HUDEP-2 (cell line): Measurements from ENCODE around the gene CHRNA4.
"Not testable (repeated sequence)": the region's sequence is repeated elsewhere in the genome, so short reads cannot be mapped to it uniquely, and the experiment has no call there.

Experiments used
- DNase-seq, 76 experiments: peaks; one replicate each; lab custom pipeline; 2025; ENCODE audit not compliant: unreplicated experiment in 76 of 76; lab: John Stamatoyannopoulos, UW

CHRNA4 gene

GRCh38 chr20:63379872-63380271 lies 18.7 kb upstream of the CHRNA4 start:
- DNase-seq = not testable (repeated sequence)

DNA sequence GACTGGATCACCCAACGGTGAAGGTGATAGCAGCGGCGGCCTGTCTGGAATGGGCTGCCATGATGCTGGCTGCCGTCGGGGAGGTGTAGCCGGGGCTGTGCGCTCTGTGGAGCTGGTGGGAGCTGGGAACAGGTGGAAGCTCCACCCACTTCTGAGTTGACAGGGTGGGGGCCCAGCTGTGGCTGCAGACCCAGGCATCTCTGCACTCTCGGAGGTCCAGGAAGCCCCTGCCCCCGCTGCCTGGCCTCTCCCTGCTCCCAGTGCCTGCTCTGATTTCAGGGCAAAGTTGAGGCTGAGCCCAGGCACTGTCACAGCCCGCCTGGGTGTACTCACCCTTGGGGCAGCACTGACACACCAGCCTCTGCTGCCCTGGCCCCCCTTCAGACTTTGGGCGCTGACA lies 18.1 kb upstream of the CHRNA4 start:
- no peak for DNase-seq

DNA sequence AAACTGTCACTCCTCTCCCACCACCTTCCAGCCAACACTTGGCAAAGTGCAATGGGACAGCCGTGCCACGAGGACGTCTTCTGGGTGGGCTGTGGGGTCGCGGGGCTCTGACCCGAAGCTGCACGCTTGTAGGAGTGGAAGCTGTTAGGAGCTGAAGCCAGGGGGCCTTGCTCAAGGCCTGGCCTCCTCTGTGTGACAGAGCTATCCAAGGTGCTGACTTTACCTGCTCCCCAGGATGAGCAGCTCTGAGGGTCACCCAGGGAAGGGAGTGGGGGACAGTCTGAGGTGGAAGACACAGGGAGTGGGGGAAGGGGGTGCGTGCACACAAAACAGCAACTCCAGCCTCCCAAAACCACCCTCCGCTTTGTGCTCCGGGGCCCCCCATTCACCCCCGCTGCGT lies 17.5 kb upstream of the CHRNA4 start:
- DNase-seq = no peak

GRCh38 chr20:63377951-63378381 lies 16.8 kb upstream of the CHRNA4 start:
- no peak for DNase-seq

DNA sequence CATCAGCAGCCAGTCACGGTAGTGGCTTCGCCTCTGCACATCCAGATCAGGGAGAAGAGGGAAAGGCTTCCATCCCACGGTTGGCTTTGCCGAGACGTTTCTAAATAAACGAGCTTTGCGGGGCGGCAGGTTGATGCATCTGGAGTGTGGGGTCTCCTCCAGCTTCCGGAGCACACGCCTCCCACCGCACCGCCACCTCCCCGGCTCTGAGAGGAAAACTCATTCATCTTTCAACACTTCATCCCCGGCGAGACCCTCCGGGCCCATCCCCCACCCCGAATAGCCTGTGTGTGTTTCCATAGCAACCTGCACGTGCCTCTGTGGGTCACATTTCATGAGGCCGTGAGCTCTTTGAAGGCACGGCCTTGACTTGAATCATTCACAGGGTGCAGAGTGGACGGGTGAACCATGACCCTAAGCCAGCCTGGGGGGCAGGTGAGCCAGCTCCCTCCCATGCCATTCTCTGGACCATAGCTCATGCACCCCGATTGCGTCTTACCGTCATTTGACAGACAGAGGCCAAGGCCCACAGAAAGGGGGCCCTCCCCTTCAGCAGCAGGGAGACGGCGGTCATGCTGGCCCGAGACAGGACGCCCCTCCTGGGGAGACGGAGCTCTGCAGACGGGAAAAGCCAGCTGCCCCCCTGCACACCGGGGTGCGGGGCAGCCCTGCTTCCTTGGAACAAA lies 16.2 kb upstream of the CHRNA4 start:
- DNase-seq = no peak

DNA sequence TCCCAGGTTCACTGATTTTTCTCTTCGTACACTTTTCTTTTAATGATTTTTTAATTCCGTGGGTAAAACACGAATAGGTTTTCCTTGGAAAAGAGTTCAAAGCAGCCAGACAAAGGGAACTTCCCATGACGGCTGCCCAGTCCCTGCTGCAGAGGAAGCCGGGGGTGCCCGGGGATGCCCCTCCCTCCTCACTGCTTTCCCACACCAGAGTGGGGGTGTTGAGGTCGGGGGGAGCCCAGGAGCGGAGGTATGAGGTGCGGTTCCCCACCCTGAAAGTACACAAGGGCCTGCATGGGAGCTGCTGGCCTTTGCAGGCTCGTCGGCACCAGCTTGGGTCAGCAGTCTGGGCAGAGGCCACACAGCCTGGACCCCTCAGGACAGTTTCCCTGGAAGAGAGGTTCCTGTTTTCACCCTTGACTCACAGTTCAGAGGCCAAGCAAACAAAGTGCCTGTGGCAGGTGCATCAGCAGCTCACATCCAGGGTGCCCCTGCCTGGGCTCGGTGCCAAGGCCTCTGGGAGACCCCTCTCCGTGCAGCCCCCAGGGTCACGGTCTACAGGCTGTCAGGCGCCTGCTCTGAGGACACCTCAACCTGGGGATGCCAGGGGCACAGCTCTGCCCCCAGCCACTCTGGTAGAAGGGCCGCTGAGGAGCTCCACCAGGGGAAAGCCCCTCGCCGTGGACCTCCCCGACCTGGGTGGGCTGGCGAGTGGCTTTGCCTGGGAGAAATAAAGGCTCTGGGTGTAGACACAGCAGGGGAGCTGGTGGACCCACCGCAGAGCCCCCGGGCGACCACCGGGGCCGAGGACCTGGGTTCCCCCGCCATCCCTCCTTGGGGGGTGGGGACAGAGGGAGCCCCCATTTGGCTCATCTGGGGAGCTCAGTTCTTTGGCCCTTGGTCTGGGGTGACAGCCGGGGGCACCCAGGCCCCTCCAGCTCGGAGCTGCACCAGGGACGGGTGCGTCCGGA lies 15.4 kb upstream of the CHRNA4 start:
- no peak for DNase-seq

DNA sequence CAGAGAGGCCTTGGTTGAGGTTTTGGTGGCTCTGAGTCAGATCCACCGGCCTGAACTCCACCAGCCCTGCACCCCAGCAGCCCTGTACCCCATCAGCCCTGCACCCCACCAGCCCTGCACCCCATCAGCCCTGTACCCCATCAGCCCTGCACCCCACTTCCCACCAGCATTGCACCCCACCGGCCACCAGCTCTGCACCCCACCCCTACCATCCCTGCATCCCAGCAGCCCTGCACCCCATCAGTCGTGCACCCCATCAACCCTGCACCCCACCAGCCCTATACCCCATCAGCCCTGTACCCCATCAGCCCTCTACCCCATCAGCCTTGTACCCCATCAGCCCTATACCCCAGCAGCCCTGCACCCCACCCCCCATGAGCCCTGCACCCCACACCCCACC lies 14.3 kb upstream of the CHRNA4 start:
- no peak for DNase-seq

- DNase-seq = no peak
Observed at GRCh38 chr20:63374504-63374903, 13.4 kb upstream of the CHRNA4 start.

- DNase-seq = no peak
Observed at GRCh38 chr20:63373996-63374395, 12.8 kb upstream of the CHRNA4 start.

GRCh38 chr20:63372971-63373885 lies 12.1 kb upstream of the CHRNA4 start:
- no peak for DNase-seq

- DNase-seq = no peak
Observed at GRCh38 chr20:63371291-63371865, 10.2 kb upstream of the CHRNA4 start.

GRCh38 chr20:63370618-63371187 lies 9.6 kb upstream of the CHRNA4 start:
- no peak for DNase-seq

DNA sequence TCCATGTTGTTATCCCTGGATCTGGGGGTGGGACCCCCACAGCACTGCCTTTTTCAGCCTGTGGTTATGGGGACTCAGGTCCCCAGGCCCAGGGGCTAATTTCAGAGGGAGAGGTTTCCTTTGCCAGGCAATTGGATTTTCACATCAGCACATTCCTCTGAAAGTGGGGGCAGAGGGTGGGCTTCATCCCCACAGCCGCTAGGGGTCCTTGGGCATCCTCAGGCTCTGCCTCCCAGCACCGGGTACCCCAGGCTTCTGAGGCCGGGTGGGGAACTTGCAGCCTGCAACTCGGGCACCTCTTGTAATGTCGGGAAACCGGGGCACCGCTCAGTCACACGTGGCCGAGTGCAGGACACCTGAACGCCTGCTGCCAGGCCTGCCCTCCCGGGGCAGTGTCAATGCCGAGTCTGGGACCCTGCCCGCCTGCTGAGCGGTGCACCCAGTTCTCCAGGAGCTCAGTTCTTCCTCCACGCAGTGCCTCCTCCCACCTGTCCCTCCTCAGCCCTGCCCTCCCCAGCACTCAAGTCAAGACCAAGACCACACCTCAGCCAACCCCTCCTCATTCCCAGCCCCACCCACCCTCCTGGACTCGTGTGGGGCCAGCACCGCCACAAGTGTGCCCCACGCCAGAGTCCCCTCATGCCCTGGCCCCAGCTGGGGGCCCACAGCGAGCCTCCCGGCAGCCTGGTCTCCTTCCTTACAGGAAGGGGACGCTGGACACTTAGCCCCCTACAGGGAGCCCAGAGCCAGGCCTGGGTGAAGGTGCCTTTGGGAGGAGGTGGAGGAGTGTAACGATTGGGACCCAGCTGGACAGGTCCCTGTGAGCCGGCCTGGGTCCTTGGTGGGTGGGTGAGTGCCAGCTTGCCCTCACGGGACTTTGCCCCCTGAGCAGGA lies 8.8 kb upstream of the CHRNA4 start:
- DNase-seq = no peak

DNA sequence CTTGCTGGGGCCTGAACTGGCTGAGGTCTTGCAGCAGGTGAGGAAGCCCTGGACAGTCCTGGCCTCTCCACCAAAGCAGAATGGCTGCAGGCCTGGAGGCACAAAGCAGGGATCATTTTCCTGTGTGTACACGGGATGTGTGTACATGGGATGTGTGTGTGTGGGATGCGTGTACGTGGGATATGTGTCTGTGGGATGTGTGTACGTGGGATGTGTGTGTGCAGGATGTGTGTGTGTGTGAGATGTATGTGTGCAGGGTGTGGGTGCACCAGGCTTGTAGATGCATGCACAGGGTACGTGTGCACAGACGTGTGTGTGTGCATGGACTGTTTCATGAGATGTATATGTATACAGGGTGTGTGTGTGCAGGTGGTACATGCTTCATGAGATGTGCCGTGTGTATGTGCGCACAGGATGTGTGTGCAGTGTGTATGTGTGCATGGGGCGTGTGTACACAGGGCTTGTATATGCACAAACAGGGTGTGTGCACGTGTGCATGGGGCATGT lies 7.9 kb upstream of the CHRNA4 start:
- DNase-seq = no peak

- DNase-seq = no peak
Observed at GRCh38 chr20:63368151-63368550, 7.0 kb upstream of the CHRNA4 start.

- DNase-seq = no peak
Observed at GRCh38 chr20:63367446-63368055, 6.4 kb upstream of the CHRNA4 start.

DNA sequence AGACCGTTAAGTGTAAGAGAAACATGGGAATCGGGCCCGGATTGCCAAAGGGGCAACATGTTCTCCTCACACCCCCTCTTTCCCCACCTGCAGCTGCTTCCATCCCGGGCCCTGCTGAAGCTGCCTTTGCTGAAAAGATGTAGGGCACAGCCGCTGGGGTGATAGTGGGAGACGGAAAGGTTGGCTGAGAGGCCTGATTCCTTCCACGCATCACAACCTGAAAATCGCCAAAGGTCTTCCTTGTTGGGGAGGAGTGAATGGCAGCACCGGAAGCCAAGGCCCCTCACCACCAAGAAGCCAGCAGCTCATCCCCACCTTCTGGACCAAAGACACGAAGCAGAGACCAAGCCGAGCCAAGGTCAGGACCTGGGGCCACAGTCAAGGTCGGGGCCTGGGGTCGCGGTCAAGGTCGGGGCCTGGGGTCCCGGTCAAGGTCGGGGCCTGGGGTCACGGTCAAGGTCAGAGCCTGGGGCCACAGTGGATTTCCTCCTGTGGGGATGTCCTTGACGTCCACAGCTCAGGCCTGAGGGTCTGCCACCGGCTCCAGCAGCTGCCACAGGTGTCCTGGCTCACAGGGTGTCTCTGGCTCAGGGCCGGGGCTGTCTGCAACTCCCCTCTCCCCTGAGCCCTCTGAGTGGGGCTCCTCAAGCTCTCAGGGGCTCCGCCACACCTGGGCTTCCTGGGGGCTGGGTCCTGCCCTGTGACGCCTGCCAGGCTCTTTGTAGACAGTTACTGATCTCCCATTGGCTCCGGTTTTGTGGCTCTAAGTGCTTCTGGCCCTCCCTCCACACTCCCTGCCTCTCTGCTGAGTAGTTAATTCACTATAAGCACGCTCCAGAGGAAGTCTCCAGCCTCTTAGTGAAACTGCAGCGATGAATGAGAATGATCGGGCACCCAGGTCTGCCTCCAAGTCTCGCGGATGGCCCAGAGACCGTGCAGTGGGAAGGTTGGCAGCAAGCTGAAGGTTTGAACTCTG lies 5.5 kb upstream of the CHRNA4 start:
- DNase-seq = no peak
